LNCAP (cell line): ENCODE measurements around the gene FEZ2.

Source experiments
- TF ChIP-seq, protein P1 (sequence below): fragments of 450-650 bp; IDR thresholded peaks from 2 replicates; pipeline ENCODE4 v1.5.1; 2017; ENCODE audit warnings: mild to moderate bottlenecking

FEZ2 gene

DNA sequence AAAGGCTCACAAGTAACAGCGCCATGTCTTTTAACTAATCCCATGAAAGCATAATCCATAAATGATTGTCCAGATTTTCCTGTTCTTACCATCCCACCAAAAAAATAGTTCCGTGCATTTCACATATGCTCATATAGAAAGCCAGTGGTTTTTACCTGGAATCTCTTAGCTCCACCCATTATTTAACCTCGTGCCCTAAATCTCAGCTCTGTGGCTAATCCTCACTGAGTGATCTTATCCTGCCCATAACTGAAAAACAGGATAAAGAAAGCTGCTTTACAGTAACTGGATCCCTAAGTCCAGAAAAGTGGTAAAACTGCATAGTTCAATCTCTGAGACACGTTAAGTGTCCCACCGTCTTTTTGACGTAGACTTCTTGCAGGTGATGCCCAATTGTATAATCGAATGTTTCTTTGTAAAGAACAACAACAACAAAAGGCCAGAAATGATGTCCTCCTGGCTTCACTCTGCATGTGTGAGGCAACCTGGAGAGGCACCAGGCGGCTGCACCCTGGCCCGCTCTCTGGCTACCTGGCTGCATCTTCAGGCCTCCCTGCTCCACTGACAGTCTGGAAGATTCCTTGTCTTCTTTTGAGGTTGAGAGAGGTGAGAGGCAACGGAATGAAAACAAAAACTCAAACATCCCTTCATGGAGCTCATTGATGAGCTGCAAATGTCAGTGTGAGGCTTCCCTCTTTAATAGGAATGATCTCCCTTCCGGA lies 38.6 kb downstream of the FEZ2 start:
- TF ChIP-seq, protein P1, sequence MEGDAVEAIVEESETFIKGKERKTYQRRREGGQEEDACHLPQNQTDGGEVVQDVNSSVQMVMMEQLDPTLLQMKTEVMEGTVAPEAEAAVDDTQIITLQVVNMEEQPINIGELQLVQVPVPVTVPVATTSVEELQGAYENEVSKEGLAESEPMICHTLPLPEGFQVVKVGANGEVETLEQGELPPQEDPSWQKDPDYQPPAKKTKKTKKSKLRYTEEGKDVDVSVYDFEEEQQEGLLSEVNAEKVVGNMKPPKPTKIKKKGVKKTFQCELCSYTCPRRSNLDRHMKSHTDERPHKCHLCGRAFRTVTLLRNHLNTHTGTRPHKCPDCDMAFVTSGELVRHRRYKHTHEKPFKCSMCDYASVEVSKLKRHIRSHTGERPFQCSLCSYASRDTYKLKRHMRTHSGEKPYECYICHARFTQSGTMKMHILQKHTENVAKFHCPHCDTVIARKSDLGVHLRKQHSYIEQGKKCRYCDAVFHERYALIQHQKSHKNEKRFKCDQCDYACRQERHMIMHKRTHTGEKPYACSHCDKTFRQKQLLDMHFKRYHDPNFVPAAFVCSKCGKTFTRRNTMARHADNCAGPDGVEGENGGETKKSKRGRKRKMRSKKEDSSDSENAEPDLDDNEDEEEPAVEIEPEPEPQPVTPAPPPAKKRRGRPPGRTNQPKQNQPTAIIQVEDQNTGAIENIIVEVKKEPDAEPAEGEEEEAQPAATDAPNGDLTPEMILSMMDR = no peak

DNA sequence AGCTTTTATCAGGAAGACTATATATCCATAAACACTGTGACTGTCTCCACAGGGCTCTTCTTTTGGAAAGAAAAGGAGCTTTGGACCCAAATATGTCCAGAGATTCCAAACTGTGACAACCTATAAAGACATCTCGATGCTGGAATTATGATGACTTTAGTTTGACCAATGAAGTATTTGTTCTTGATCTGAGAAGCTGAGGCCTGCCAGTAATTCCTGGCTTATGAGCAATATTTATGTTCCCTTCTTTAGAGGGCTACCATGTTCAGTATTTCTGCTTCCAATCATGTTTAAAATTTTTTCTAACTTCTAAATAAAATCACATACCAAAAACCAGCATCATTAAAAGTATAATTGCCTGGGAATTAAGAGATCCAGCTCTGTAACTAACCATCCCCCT lies 41.1 kb downstream of the FEZ2 start:
- TF ChIP-seq, protein P1 = no peak

DNA sequence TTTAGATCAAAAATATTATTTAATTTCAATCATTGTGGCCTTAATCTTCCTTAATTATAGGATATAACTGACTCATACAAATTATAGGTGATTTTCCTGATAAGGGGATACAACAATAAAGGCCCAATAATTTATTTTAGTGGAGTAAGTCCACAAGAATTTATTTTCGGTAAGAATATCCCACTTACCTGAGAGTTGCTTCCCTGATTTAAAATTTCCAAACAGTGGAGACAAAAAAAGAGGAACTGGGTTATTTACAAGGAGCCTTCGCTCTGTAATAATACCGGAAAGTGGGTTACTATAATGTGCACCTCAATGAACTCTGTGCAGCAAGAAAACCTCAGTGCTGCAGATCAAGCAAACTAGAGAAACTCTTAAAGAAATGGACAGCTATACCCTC lies 42.2 kb downstream of the FEZ2 start:
- TF ChIP-seq, protein P1 = no peak

DNA sequence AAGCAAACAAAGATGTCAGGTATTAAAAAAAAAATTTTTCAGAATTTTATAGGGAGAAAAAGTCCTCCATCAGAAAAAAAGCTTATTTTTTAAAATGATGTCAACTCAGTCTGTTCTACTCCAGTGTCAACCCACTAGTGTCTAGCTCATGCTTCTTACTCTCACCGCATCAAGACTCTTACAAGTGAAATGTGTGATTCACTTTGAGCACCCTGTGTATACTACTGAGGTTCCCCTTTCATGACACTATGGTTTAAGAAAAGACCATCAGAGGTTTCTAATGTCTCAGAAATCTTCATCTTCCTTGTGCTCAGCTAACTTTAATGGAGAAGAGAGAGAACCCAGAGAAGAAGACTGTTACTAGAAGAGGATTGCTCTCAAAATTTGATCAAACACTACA lies 43.4 kb downstream of the FEZ2 start:
- TF ChIP-seq, protein P1 = no peak

DNA sequence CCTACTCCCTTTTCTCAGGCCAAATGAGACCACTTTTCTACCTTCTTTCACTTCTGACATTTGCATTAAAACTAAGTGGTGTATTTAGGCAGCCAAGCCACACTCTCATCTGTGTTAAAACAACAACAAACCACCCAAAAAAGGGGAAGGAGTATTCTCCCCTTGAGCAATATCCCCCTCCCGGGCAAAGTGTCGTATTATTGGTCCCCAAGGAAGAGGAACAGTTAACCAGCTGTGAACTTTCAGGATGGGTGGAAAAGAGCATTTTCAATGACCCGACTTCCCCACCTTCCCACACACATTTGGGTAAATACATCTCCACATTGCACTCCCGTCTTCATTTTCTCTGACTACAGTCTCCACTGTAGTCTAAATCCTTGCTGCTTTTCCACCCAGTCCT lies 44.3 kb downstream of the FEZ2 start:
- TF ChIP-seq, protein P1 = no peak

DNA sequence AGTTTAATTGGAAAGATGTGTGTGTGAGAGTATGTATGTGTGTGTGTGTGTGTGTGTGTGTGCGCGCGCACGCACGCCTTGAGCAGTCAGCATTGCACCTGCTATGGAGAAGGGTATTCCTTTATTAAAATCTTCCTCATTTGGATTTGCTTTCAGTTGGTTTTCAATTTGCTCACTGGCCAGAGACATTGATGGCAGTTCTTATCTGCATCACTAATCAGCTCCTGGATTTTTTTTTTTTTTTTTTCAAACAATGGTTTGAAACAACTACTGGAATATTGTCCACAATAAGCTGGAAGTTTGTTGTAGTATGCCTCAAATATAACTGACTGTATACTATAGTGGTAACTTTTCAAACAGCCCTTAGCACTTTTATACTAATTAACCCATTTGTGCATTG lies 48.0 kb downstream of the FEZ2 start:
- TF ChIP-seq, protein P1 = no peak

DNA sequence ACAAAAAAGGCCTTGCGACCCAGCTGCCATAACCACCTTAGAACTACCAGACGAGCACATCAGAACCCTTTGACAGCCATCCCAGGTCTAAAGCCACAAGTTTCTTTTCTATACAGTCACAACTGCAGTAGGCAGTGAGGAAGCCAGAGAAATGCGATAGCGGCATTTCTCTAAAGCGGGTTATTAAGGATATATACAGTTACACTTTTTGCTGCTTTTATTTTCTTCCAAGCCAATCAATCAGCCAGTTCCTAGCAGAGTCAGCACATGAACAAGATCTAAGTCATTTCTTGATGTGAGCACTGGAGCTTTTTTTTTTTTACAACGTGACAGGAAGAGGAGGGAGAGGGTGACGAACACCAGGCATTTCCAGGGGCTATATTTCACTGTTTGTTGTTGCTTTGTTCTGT lies 48.8 kb downstream of the FEZ2 start:
- TF ChIP-seq, protein P1 = no peak

DNA sequence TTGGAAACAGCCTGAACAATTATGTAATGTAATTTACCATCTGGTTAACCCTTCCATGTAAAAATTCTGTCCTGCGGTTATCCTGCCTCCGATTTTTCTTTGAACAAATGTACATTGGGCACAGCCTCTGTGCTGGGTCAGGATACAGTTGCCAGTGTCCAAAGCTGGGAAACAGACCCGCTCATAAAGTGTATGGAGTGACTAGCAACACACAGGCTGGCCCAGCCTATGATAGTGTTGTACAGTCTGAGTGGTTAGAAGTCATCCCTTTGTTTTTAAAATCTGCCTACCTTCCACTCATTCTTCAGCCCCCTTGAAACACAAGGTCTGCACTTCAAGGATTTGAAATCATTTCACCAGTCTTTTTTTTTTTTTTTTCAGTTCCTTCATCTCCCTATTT lies 50.1 kb downstream of the FEZ2 start:
- TF ChIP-seq, protein P1 = no peak
